Activated CD4-positive, alpha-beta T cell treated with anti-CD3 and anti-CD28 coated beads, Interleukin-2, amount 10 ng/mL, durations not matched to agents 24 days and 14 days (primary cell): ENCODE measurements around the gene SMURF1. TPM values are rescaled to one million over a fixed set of nuclear protein-coding genes. Genes with fewer than 3 reads are reported as not detected.

Experiments used
- DNase-seq: peaks from one replicate; pipeline ENCODE4 v3.0.0; 2022
- H3K27ac Mint-ChIP-seq: one replicate; pipeline ENCODE4 v1.8.0; 2022; ENCODE audit warnings: mild to moderate bottlenecking, mixed read lengths
- H3K27me3 Mint-ChIP-seq: one replicate; pipeline ENCODE4 v1.8.0; 2022; ENCODE audit warnings: mixed read lengths
- H3K36me3 Mint-ChIP-seq: one replicate; pipeline ENCODE4 v1.8.0; 2022; ENCODE audit warnings: low read depth, mild to moderate bottlenecking, mixed read lengths
- H3K4me1 Mint-ChIP-seq: one replicate; pipeline ENCODE4 v1.8.0; 2021; ENCODE audit warnings: mixed read lengths
- H3K4me3 Mint-ChIP-seq: one replicate; pipeline ENCODE4 v1.8.0; 2022; ENCODE audit warnings: mild to moderate bottlenecking, moderate library complexity, mixed read lengths
- H3K9me3 Mint-ChIP-seq: one replicate; pipeline ENCODE4 v1.8.0; 2021; ENCODE audit warnings: mixed read lengths
- intact Hi-C: fragments of 100-400 bp; cut with micrococcal nuclease; formaldehyde crosslinking; loops from one replicate; pipeline ENCODE4 v1.15.1; 2023
- total RNA-seq: library from RNA; stranded (reverse); gene quantifications from 2 replicates; pipeline ENCODE4 v1.2.3, GENCODE V29; 2022

SMURF1 gene
- total RNA-seq, 1 donor from 2014 or later: 12.5 TPM

DNA sequence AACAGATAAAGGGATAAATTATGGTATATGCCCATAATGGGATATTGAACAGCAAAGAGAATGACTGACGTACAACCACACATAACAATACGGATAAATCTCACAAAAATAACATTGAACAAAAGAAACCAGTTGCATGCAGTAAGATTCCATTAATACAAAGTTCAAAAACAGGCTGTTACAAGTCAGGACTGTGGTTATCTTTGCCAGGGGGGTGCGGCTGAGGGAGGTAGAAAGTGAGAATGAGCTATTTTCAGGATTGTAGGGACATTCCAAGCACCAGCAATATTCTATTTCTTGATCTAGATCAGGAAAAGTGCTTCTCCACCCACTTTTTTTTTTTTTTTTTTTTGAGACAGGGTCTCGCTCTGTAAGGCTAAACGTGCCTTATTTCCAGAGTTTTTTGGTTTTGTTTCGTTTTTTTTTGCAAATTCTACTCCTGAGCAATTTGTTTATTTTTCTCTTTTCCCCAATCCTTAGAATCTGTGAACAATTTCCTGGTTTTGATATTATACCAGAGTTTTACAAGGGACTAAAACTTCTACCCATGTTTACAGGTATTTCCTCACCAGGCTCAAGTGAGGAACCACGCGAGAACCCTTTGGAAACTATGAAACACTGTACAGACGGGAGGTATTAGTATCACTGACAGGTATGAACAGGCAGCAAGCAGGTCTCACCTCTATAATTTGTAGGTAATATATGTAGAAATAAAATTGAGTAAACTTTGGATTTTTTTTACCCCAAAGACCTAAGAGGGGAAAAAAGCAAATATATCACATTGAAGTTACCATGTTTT is 9.9 kb downstream of the SMURF1 start:
- Mint-ChIP-seq H3K9me3 (no peaks in the 10 kb centered on the region), H3K36me3 (peaks cover 2% of the 10 kb centered on the region), H3K4me1 (peaks cover 16% of the 10 kb centered on the region), H3K27me3 (no peaks in the 10 kb centered on the region), H3K4me3 (no peak overlapping the region), H3K27ac (no peak overlapping the region)
- peak; percentile 20 for DNase-seq
- intact Hi-C loops: no loop called here

DNA sequence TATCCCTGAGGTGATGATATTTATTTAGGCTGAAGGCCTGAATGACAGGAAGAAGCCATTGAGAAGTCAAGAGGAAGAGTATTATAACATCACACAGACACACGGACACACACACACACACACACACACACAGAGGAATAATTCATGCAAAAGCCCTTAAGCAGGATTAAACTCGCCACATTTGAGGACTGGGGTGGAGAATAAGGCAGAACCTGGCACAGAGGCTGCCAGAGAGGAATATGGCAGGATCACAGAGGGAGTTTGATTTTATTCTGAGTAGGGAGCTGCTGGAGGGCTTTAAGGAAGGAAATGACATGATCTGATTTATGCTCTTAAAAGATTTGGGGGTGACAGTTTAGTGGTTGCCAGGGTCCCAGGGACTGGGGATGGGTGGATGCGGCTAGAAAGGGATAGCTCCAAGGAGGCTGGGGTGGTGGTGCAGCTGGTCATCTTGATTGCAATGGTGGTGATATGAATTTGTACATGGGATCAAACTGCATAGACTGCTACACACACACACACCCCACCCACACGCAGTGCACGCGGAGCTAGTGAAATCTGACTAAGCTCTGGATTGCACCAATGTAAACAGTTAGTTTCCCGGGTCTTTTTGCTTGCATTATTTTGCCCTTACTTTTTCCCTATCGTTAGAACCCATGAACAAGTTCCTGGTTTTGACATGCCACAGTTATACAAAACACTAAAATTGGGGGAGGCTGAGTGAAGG is 11.2 kb downstream of the SMURF1 start:
- H3K4me3 Mint-ChIP-seq: no peak overlapping the region
- no peaks in the 10 kb centered on the region for H3K9me3 Mint-ChIP-seq
- DNase-seq: peak; percentile 53
- no peaks in the 10 kb centered on the region for H3K27me3 Mint-ChIP-seq
- intact Hi-C loops: no loop called here
- H3K36me3 Mint-ChIP-seq: peaks cover 2% of the 10 kb centered on the region
- peaks cover 13% of the 10 kb centered on the region for H3K4me1 Mint-ChIP-seq
- no peak overlapping the region for H3K27ac Mint-ChIP-seq

- peaks cover 2% of the 10 kb centered on the region for H3K36me3 Mint-ChIP-seq
- H3K4me1 Mint-ChIP-seq: peaks cover 13% of the 10 kb centered on the region
- no peaks in the 10 kb centered on the region for H3K9me3 Mint-ChIP-seq
- H3K27me3 Mint-ChIP-seq: no peaks in the 10 kb centered on the region
- no peak overlapping the region for H3K4me3 Mint-ChIP-seq
- no peak overlapping the region for H3K27ac Mint-ChIP-seq
- intact Hi-C loops: no loop called here
- peak; percentile 35 for DNase-seq
Measured at GRCh38 chr7:99131290-99131689, 12.6 kb downstream of the SMURF1 start.

GRCh38 chr7:99129536-99129935 is 14.4 kb downstream of the SMURF1 start:
- intact Hi-C loops: no loop called here
- Mint-ChIP-seq H3K9me3 (no peaks in the 10 kb centered on the region), H3K36me3 (peaks cover 2% of the 10 kb centered on the region), H3K27ac (no peak overlapping the region), H3K4me1 (peaks cover 14% of the 10 kb centered on the region), H3K4me3 (no peak overlapping the region), H3K27me3 (no peaks in the 10 kb centered on the region)
- DNase-seq: peak; percentile 36

DNA sequence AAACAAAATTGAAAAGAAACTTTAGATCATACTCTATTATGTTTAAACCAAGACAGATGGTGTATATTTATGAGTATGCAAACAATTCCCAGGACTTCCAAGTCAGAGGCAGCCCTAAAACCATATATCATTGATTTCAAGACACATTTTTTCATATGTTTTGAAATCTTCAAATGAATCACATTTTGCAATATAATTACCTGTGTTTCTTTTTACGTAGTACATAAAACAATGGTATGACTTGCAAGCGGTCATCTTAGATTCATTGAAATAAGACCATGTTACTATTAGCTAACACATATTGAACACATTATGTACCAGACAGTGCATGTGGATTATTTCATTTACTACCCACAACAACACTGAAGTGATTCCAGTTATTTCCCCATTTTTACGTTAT is 14.9 kb downstream of the SMURF1 start:
- Mint-ChIP-seq H3K36me3 (peaks cover 2% of the 10 kb centered on the region), H3K4me1 (peaks cover 13% of the 10 kb centered on the region), H3K27ac (no peak overlapping the region), H3K4me3 (no peak overlapping the region), H3K27me3 (no peaks in the 10 kb centered on the region), H3K9me3 (no peaks in the 10 kb centered on the region)
- intact Hi-C loops: no loop called here
- DNase-seq: no peak

DNA sequence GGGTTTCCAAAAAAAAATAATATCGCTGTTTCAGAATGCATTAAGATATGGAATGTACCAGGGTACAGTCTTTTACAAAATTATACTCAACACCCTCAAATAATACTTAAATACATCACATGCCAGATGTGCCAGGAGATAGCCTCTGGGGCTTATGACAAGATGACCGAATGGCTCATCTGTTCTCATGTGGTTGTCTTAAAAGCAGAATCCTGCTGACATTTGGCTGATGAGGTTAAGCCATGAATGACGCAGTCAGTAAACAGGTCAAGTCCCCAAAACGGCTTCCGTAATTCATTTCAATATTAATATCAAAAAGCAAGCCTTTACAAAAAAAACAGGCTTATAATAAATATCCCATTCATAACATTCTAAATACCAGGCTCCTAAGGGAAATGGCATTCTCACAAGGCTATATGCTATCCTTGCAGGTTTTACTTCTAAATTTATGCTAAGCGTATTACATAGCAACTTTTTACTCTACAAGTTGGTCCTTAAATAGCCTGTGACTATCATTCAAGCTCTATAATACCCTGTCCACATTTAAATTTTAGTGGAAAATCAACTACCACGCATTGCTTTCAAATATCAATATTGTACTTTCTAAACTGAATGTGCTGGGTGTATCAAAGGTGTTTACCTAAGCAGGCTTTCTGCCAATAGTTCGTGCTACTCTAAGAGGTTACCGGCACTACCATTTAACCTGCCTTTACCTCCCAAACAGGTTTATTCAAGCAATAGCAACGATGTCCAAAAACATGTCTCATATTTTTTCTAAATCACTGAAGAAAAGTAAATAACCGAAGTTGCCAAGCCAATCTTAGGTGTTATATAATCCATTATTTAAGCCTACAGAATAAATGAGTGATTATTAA is 15.6 kb downstream of the SMURF1 start:
- Mint-ChIP-seq H3K27ac (no peak overlapping the region), H3K36me3 (no peaks in the 10 kb centered on the region), H3K4me3 (no peak overlapping the region), H3K9me3 (no peaks in the 10 kb centered on the region), H3K4me1 (peaks cover 10% of the 10 kb centered on the region), H3K27me3 (no peaks in the 10 kb centered on the region)
- DNase-seq: peak; percentile 37
- intact Hi-C loops: no loop called here

DNA sequence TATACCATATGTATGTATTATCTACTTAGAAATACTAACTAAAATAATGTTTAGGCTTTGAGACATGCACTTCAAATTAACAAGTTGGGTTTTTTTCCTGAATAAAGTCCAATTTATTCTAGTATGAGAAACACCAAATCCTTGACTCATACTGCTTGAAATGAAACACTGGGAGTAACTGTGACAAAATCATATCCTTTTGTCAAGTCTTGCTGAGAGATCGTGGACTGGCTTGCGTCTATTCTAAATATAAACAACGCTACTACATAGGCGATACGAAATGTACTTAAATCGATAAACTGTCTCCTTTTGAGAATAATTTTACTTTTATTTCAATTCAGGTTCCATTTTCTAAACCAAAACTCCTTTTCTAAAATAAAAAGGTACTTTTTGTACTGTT is 16.3 kb downstream of the SMURF1 start:
- Mint-ChIP-seq H3K4me3 (no peak overlapping the region), H3K36me3 (no peaks in the 10 kb centered on the region), H3K27me3 (no peaks in the 10 kb centered on the region), H3K4me1 (peaks cover 10% of the 10 kb centered on the region), H3K27ac (no peak overlapping the region), H3K9me3 (no peaks in the 10 kb centered on the region)
- DNase-seq: no peak
- intact Hi-C loops: no loop called here

GRCh38 chr7:99126921-99127553 is 16.9 kb downstream of the SMURF1 start:
- no peak overlapping the region for H3K4me3 Mint-ChIP-seq
- no peak overlapping the region for H3K27ac Mint-ChIP-seq
- intact Hi-C loops: no loop called here
- peaks cover 6% of the 10 kb centered on the region for H3K4me1 Mint-ChIP-seq
- no peaks in the 10 kb centered on the region for H3K9me3 Mint-ChIP-seq
- no peaks in the 10 kb centered on the region for H3K36me3 Mint-ChIP-seq
- no peaks in the 10 kb centered on the region for H3K27me3 Mint-ChIP-seq
- DNase-seq: no peak

GRCh38 chr7:99125505-99125865 is 18.4 kb downstream of the SMURF1 start:
- Mint-ChIP-seq H3K4me3 (no peak overlapping the region), H3K4me1 (peaks cover 7% of the 10 kb centered on the region), H3K36me3 (peaks cover 7% of the 10 kb centered on the region), H3K27me3 (no peaks in the 10 kb centered on the region), H3K27ac (no peak overlapping the region), H3K9me3 (no peaks in the 10 kb centered on the region)
- intact Hi-C loops: no loop called here
- no peak for DNase-seq

DNA sequence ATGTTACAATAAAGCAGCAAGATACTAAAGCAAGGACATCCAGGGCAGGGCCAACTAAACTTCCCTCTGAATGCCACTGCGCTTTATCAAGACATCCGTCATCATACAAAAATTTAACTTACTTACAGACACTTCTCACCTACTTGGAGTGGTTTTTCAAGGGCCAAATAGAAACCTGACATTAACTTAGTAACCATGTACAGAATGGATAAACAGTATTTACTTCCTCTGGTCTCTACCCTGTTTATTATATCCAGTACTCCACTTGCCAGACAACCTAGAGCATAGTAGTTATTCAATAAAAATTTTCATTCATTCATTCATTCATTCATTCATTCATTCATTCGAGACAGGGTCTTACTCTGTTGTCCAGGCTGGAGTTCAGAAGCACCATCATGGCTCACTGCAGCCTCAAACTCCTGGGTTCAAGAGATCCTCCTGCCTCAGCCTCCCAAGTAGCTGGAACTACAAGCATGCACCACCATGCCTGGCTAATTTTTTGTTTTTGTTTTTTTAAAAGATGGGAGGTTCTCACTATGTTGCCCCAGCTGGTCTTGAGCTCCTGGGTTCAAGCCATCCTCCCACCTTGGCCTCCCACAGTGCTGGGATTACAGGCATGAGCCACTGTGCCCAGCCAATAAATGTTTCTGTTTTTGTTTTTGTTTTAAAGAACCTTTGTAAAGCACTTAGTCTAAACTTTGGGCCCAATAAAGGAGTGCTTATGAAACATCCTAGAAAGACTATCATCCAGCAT is 19.0 kb downstream of the SMURF1 start:
- intact Hi-C loops: no loop called here
- Mint-ChIP-seq H3K4me1 (peaks cover 7% of the 10 kb centered on the region), H3K27me3 (no peaks in the 10 kb centered on the region), H3K27ac (peak overlapping the region; percentile 37), H3K4me3 (no peak overlapping the region), H3K36me3 (peaks cover 12% of the 10 kb centered on the region), H3K9me3 (peaks cover 4% of the 10 kb centered on the region)
- DNase-seq: no peak

GRCh38 chr7:99124236-99124635 is 19.7 kb downstream of the SMURF1 start:
- H3K27me3 Mint-ChIP-seq: no peaks in the 10 kb centered on the region
- peaks cover 16% of the 10 kb centered on the region for H3K36me3 Mint-ChIP-seq
- H3K4me3 Mint-ChIP-seq: no peak overlapping the region
- peaks cover 7% of the 10 kb centered on the region for H3K9me3 Mint-ChIP-seq
- peaks cover 7% of the 10 kb centered on the region for H3K4me1 Mint-ChIP-seq
- intact Hi-C loops: no loop called here
- H3K27ac Mint-ChIP-seq: no peak overlapping the region
- DNase-seq: no peak

- Mint-ChIP-seq H3K9me3 (peaks cover 7% of the 10 kb centered on the region), H3K4me3 (no peak overlapping the region), H3K27ac (no peak overlapping the region), H3K4me1 (peaks cover 7% of the 10 kb centered on the region), H3K36me3 (peaks cover 20% of the 10 kb centered on the region), H3K27me3 (no peaks in the 10 kb centered on the region)
- no peak for DNase-seq
- intact Hi-C loops: no loop called here
Measured at GRCh38 chr7:99123571-99124033, 20.3 kb downstream of the SMURF1 start.

GRCh38 chr7:99122762-99123161 is 21.1 kb downstream of the SMURF1 start:
- Mint-ChIP-seq H3K9me3 (peaks cover 15% of the 10 kb centered on the region), H3K27ac (no peak overlapping the region), H3K4me3 (no peak overlapping the region), H3K4me1 (peaks cover 7% of the 10 kb centered on the region), H3K27me3 (no peaks in the 10 kb centered on the region), H3K36me3 (peaks cover 27% of the 10 kb centered on the region)
- intact Hi-C loops: no loop called here
- DNase-seq: no peak
